ENCODE measurements around the gene NFATC2IP. TPM values are rescaled to one million over a fixed set of nuclear protein-coding genes. Genes with fewer than 3 reads are reported as not detected.

Gene NFATC2IP
- total and polyA plus RNA-seq, 2 of the 13 experiments (the other 11 are each of a cell fraction or from before 2014, with no cell fraction given), result 32.1 to 48.5 TPM

DNA sequence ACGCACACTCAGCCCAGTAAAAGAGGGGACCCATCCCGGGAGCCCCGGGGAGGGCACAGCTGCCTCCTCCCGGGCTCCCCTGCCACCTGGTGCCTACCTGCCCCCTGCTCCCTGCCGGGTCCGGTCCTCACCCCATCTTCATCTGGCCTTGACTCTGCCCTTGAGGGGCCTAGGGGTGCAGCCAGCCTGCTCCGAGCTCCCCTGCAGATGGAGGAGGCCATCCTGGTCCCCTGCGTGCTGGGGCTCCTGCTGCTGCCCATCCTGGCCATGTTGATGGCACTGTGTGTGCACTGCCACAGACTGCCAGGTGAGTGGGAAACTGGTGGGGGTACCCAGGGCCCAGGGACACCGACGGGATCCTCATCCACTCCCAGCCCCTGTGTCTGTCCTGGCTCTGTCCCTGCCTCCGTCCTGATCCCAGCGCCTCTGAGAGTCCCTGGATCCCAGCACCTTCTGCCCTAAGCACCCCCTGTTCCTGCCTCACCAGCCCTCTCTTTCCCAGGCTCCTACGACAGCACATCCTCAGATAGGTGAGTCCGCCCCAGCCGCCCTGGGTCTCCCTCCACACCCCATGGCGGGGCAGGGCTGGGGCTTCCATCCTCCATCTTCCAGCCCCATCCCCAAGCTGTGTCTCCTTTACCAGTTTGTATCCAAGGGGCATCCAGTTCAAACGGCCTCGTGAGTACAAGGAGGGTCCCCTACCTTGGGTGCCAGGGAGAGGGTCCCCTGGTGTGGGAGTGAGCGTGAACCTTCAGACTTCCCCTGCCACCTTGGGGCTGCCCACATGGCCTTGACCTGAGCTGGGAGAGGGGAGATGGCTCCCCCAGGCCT is 34.7 kb downstream of the NFATC2IP start:
- ATAC-seq (peak; percentile 3; the same call in 2 of the 3 replicates), FAIRE-seq (no peak), DNase-seq (ENCODE audit: low spot score) (no peak)
- no peaks in the 10 kb centered on the region for H3K79me2 ChIP-seq (ENCODE audit: insufficient read depth, low read length)
- no peaks in the 10 kb centered on the region; the same call in 1 of the 2 replicates for H4K20me1 ChIP-seq (ENCODE audit: insufficient read depth, low read length)
- H3K9me3 ChIP-seq (ENCODE audit: low read length), result no peaks in the 10 kb centered on the region
- H3K36me3 ChIP-seq (replicated peaks in 1 of 2; ENCODE audit: control insufficient read depth in 1 of 2, insufficient read depth in 2 of 2, low read length in 2 of 2), result peaks cover 15 to 45% of the 10 kb centered on the region in 2 experiments
- intact Hi-C loops (cut with micrococcal nuclease; ENCODE audit: unreplicated experiment) (no loop called here), in situ Hi-C loops (cut with HindIII; ENCODE audit: extremely low pct_ligation_motif_present, low pct_unique_long_range_greater_than_20kb) (no loop called here)
- no peak overlapping the region for H2AFZ ChIP-seq (ENCODE audit: low read length)
- no peak overlapping the region for H3K4me3 ChIP-seq (replicated peaks in 1 of 3; ENCODE audit: insufficient read depth in 1 of 3, low read depth in 2 of 3, low read length in 3 of 3)
- ChIA-PET POLR2A (no interaction called here), CTCF (ENCODE audit: low intra/inter-chr PET ratio, low total read pairs) (no interaction called here)
- H3K27ac ChIP-seq (ENCODE audit: extremely low read length, insufficient read depth, low read length), result no peak overlapping the region
- BruUV-seq (replicated peaks), result no TSS peak
- TF ChIP-seq ZNF891 (CRISPR knock-in tag; IDR thresholded peaks at IDR 0.05) (0 out of 2 replicates have a peak, but pooled peaks have one; percentile 24), NFIC (IDR thresholded peaks at IDR 0.05; ENCODE audit: low read length) (no peak), RBM39 (IDR thresholded peaks at IDR 0.05; ENCODE audit: low read depth, low read length, poor library complexity, severe bottlenecking) (no peak)
- TF ChIP-seq, protein P1, sequence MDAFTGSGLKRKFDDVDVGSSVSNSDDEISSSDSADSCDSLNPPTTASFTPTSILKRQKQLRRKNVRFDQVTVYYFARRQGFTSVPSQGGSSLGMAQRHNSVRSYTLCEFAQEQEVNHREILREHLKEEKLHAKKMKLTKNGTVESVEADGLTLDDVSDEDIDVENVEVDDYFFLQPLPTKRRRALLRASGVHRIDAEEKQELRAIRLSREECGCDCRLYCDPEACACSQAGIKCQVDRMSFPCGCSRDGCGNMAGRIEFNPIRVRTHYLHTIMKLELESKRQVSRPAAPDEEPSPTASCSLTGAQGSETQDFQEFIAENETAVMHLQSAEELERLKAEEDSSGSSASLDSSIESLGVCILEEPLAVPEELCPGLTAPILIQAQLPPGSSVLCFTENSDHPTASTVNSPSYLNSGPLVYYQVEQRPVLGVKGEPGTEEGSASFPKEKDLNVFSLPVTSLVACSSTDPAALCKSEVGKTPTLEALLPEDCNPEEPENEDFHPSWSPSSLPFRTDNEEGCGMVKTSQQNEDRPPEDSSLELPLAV (CRISPR knock-in tag; conservative IDR thresholded peaks at IDR 0.05; ENCODE audit: low read depth), result no peak
- no peak overlapping the region for H3K4me2 ChIP-seq (ENCODE audit: low read depth, low read length)
- no peaks in the 10 kb centered on the region for H3K4me1 ChIP-seq (ENCODE audit: insufficient read depth, low read length)
- H3K9ac ChIP-seq (ENCODE audit: insufficient read depth, low read depth, low read length), result no peak overlapping the region
- H3K27me3 ChIP-seq (ENCODE audit: control insufficient read depth in 1 of 2, insufficient read depth in 2 of 2, low read length in 2 of 2), result no peaks in the 10 kb centered on the region
- 98% methylated on average over 11 of the region's 19 CpGs for WGBS (ENCODE audit: low lambda C conversion rate)

GRCh38 chr16:28986046-28986445 is 35.3 kb downstream of the NFATC2IP start:
- FAIRE-seq, result no peak
- WGBS (ENCODE audit: low lambda C conversion rate), result 89% methylated on average over 8 of the region's 9 CpGs
- H3K4me2 ChIP-seq (ENCODE audit: low read depth, low read length), result no peak overlapping the region
- TF ChIP-seq NR2F1 (CRISPR knock-in tag; IDR thresholded peaks at IDR 0.05) (no peak), ZNF296 (CRISPR knock-in tag; conservative IDR thresholded peaks at IDR 0.05) (no peak), TARDBP (CRISPR knock-in tag; IDR thresholded peaks at IDR 0.05) (no peak), HNF4G (IDR thresholded peaks at IDR 0.05; ENCODE audit: borderline replicate concordance, low read depth, low read length) (no peak), HNF4G (CRISPR knock-in tag; IDR thresholded peaks at IDR 0.05; ENCODE audit: borderline replicate concordance, low read depth) (no peak)
- TF ChIP-seq, protein P2, sequence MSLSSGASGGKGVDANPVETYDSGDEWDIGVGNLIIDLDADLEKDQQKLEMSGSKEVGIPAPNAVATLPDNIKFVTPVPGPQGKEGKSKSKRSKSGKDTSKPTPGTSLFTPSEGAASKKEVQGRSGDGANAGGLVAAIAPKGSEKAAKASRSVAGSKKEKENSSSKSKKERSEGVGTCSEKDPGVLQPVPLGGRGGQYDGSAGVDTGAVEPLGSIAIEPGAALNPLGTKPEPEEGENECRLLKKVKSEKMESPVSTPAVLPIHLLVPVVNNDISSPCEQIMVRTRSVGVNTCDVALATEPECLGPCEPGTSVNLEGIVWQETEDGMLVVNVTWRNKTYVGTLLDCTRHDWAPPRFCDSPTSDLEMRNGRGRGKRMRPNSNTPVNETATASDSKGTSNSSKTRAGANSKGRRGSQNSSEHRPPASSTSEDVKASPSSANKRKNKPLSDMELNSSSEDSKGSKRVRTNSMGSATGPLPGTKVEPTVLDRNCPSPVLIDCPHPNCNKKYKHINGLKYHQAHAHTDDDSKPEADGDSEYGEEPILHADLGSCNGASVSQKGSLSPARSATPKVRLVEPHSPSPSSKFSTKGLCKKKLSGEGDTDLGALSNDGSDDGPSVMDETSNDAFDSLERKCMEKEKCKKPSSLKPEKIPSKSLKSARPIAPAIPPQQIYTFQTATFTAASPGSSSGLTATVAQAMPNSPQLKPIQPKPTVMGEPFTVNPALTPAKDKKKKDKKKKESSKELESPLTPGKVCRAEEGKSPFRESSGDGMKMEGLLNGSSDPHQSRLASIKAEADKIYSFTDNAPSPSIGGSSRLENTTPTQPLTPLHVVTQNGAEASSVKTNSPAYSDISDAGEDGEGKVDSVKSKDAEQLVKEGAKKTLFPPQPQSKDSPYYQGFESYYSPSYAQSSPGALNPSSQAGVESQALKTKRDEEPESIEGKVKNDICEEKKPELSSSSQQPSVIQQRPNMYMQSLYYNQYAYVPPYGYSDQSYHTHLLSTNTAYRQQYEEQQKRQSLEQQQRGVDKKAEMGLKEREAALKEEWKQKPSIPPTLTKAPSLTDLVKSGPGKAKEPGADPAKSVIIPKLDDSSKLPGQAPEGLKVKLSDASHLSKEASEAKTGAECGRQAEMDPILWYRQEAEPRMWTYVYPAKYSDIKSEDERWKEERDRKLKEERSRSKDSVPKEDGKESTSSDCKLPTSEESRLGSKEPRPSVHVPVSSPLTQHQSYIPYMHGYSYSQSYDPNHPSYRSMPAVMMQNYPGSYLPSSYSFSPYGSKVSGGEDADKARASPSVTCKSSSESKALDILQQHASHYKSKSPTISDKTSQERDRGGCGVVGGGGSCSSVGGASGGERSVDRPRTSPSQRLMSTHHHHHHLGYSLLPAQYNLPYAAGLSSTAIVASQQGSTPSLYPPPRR (CRISPR knock-in tag; IDR thresholded peaks at IDR 0.05; ENCODE audit: borderline replicate concordance), result no peak

More at GRCh38 chr16:28986046-28986445, 35.3 kb downstream of the NFATC2IP start:
- Histone ChIP-seq H3K27ac (ENCODE audit: extremely low read length, insufficient read depth, low read length) (no peak overlapping the region), H3K79me2 (ENCODE audit: insufficient read depth, low read length) (no peaks in the 10 kb centered on the region), H3K36me3 (replicated peaks in 1 of 2; ENCODE audit: control insufficient read depth in 1 of 2, insufficient read depth in 2 of 2, low read length in 2 of 2) (peaks cover 15 to 41% of the 10 kb centered on the region in 2 experiments; a peak in 4 of 5 replicates), H3K4me1 (ENCODE audit: insufficient read depth, low read length) (peaks cover 2% of the 10 kb centered on the region), H3K9ac (ENCODE audit: insufficient read depth, low read depth, low read length) (no peak overlapping the region), H3K27me3 (ENCODE audit: control insufficient read depth in 1 of 2, insufficient read depth in 2 of 2, low read length in 2 of 2) (no peaks in the 10 kb centered on the region), H3K9me3 (ENCODE audit: low read length) (no peaks in the 10 kb centered on the region), H2AFZ (ENCODE audit: low read length) (no peak overlapping the region), H3K4me3 (replicated peaks in 1 of 3; ENCODE audit: insufficient read depth in 1 of 3, low read depth in 2 of 3, low read length in 3 of 3) (no peak overlapping the region), H4K20me1 (ENCODE audit: insufficient read depth, low read length) (no peaks in the 10 kb centered on the region; the same call in 1 of the 2 replicates)
- DNase-seq (ENCODE audit: low spot score), result no peak
- no TSS peak for BruUV-seq (replicated peaks)
- CTCF ChIA-PET (ENCODE audit: low intra/inter-chr PET ratio, low total read pairs), result no interaction called here
- POLR2A ChIA-PET, result no interaction called here
- intact Hi-C loops (cut with micrococcal nuclease; ENCODE audit: unreplicated experiment), result no loop called here
- no peak for ATAC-seq
- in situ Hi-C loops (cut with HindIII; ENCODE audit: extremely low pct_ligation_motif_present, low pct_unique_long_range_greater_than_20kb), result no loop called here

Data from HepG2 (cell line).